Hepatocyte (in vitro differentiated cells): Measurements from ENCODE around the gene KRCC1.

Experiments used
- CTCF ChIP-seq: fragments of 200-600 bp; sonication (generic); IDR thresholded peaks from 2 replicates; pipeline ENCODE4 v1.5.1; 2016; ENCODE audit warnings: antibody characterized with exemption, mild to moderate bottlenecking; ENCODE audit not compliant: poor library complexity
- EZH2 ChIP-seq: fragments of 200-600 bp; sonication (generic); IDR thresholded peaks from 2 replicates; pipeline ENCODE4 v1.6.1; 2016; ENCODE audit warnings: antibody characterized with exemption, mild to moderate bottlenecking, borderline replicate concordance

- TF ChIP-seq CTCF (no peak), EZH2 (no peak)
These were observed 36.4 kb upstream of the KRCC1 start for GRCh38 chr2:88091943-88092342.
